GM21515 (cell line): ENCODE measurements around the gene MEIS1.

Experiments
- ATAC-seq: cut with Tn5 transposase; IDR thresholded peaks from one replicate; pipeline ENCODE4 v1.9.1; 2021; ENCODE audit not compliant: unreplicated experiment

The MEIS1 gene

DNA sequence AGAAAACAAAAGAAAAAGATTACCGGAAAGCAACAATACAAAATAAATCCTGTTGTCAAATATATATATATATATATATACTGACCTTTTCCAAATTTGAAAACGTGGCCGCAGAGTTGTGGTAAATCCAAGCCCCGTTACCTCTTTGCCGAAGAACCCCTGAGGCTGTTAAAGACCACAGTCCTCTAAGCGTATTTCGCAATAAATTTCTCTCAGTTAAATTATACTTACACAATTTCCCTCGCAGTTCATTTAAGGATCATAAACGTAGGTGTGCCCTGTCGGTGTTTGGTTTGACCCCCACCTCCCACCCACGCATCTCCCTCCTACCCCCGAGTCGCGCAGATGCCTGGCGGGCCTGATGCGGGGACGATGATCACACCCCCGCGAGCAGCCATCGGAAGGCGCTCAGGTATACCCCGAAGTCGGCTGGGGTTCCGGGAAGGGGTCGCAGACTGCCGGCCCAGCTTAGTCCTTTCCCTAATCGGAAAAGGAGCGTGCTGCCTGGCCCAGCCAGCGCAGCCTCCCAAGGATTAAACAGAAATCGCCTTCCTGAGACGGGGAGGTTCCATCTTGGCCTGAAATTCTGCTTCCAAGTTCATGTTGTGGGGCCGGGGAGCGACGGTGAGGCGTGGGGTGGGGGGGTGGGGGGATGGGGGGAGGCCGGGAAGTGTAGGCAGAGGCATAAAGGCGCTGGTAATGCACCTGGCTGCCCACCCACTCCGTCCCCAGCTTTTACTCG lies 2.9 kb upstream of the MEIS1 start:
- no peak for ATAC-seq

DNA sequence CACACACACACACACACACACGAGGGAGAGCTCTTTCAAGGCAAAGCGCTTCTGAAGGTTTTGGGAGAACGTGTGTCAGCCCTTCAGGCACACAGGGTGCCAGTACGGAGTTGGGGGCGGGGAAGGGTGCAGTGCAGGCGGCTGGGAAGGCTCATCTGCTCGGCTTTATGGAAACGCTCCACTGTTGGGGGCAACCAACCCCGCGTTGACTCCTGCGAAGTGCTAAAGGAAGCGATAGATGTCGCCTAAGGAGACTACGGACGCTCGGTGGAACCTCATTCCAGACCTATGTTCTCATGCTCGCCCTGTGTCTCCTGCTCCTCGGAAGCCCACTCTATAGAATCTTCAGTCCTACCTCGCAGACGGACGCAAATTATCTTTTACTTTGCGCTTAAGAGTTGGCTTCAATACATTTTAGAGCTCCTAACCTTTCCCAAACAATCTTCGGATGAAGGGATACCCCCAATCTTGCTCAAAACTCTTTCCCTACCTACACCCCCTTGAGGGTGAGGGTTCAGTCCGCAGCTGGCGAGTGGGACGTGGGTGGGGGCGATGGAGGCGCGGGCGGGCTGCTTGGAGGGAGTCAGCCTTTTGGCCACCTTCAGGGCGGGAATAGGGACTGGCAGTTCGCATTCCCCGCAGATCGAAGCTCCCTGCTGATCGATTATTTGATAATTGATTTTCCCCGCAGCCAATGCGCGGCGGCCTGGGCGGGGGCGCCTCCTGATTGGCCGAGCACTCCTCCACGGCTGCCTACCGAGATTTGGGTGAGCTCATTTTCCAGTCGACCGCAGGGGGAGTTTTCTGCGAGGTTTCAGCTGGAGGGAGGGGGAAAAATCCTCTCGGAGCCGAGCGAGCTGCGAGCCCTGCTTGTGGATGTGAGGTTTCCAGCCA lies 1.9 kb upstream of the MEIS1 start:
- no peak for ATAC-seq

DNA sequence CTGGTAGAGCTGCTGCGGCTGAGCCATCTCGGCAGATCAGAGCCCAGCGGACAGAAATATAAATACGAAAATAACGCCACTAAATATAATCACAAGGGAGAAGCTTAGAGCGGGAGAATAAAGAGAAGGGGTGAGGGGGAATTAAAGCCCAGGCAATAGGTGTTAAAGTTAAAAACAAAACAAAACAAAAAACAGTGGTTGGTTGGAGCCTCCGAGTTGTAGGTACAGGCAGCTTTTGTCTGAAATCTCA lies 1.3 kb upstream of the MEIS1 start:
- ATAC-seq = no peak

DNA sequence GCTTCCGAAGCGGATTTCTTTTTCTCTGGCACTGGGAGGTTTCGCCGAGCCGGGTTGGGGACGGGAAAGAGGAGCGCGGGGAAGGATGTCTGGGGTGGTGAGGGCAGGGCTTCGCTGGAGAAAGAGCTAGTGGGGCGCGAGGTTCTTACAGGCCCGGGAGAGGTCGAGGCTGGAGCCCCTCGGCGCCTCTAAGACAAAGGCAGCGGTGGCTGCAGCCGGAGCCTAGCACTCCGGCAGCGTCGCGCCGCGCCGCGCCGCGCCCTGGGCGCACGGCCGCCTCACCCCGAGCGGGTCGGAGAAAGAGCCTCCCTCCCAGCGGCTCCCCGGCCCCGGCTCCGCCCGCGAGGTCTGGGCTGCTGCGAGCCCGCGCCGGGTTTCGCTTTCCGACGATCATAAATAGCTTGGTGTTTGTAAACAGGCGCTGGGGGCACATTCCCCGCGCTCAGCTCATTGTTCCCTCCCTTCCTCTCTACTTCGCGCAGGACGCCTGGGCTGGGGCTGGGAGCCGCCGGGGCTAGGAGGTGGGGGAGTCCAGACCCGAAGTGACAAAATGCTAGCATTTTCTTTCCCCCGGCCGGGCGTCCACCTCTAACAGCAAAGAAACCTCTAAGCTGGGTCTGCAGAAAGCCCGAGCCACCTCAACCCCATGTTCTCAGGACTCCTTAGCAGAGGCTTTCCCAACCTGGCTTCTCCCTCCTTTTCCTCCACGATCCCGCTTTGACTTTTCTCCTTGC lies 813 bp upstream of the MEIS1 start:
- ATAC-seq = peak; percentile 65

DNA sequence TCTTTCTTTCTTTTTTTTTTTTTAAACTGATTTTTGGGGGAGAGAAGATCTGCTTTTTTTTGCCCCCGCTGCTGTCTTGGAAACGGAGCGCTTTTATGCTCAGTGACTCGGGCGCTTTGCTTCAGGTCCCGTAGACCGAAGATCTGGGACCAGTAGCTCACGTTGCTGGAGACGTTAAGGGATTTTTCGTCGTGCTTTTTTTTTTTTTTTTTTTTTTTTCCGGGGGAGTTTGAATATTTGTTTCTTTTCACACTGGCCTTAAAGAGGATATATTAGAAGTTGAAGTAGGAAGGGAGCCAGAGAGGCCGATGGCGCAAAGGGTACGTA lies 587 bp downstream of the MEIS1 start:
- no peak for ATAC-seq

DNA sequence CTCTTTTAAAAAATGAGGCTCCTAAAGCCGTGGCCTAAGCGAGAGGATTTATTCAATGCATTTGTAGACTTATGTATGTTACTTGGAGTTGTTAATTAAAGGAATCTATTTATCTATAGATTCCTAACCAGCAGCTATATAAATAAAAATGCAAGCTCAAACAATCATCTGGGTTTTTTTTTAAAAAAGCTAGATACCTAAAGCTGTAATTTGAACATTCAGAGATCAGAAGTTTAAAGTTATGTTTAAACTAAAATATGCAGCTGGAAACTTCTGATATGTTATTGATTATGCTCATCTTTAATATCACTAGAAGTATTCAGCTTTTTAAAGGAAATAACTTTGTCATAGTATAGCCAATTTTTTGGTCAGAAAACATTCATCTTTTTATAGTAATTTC lies 1.0 kb downstream of the MEIS1 start:
- no peak for ATAC-seq

DNA sequence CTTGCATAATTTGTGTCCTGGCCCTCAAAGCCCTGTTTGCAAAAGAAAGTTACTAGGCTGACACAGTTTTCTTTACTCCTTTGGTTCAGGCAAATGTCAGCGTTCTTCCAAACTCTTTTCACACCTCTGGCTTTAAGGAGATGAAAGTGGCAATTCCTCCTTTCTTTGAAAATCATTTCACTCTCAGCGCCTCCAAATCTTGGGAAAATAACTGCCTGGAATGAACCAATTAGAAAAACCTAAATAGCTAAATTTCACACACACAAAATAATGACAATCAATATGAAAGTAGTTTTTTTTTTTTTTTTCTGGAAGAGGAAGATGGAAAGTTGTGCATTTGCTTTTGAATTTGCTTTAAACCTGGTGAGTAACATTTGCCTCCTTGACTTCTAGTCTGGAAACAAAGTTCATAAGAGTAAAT lies 1.7 kb downstream of the MEIS1 start:
- ATAC-seq = no peak

DNA sequence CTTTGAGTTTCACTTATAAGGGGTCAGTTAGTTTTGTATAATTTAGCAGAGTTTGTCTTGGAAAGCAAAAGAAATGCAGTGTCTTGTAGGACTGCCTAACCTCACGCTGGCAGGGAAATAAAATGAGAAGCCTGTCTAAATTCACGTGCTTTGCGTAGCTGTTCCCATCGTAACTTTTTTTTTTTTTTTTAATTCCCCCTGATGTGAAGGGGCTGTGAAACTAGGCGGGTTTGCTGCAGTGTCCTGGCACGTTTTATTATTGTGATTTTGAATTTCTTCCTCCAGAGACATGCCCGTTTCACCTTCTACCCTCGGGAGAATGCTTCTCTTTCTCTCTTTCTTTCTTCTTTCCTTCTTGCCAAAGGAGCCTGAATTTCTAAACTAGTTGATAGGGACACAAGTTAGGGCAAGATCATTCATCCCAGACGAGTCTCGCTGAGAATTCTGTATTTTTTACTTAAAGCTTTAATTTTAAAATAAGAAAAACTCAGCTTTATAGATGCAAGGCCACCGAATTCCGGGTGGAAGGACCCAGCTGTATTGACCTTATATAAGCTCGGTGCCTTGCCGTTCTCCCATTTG lies 2.3 kb downstream of the MEIS1 start:
- ATAC-seq = no peak

DNA sequence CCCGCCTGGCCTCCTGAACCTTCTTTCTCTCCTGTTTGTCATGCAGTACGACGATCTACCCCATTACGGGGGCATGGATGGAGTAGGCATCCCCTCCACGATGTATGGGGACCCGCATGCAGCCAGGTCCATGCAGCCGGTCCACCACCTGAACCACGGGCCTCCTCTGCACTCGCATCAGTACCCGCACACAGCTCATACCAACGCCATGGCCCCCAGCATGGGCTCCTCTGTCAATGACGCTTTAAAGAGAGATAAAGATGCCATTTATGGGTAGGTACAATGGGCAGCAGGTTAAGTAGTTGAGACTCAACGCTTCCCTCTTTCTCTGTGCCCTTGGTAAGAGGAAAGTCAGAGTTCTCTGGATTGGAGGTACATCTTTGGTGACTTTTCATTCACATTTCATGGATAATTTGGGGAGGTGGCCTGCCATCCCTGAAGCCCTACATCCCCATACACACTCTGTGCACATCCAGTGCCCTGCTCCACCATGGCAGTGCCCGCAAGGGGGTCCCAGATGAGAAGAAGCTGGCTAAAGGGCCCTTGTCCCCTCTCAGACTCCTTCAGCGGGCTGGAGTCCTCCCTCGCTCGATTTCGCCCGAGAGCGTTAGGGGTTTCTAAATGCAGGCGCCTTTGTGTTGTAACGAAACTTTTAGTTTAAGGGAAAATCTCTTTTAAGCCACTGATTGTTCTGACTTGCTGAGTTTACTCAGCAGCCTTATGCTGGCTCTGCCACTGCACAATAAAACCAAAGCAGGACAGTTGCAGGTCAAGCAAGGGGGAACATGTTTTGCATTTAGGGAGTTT lies 3.0 kb downstream of the MEIS1 start:
- ATAC-seq = no peak

DNA sequence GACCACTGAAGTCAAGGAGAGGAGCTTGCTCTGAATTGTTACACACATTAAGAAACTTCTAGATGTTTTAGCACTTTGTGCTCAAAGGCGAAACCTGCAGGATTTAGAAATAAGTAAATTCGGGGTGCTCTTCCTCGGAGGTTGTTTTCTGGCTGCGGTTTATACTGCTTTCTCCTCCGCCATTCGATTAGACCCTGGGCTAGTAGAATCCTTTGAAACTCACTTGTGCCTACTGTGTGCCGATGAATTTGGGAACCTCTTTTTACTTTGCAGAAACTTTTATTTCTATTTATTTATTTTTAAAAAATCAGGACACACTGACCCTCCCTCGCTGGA lies 3.5 kb downstream of the MEIS1 start:
- no peak for ATAC-seq

DNA sequence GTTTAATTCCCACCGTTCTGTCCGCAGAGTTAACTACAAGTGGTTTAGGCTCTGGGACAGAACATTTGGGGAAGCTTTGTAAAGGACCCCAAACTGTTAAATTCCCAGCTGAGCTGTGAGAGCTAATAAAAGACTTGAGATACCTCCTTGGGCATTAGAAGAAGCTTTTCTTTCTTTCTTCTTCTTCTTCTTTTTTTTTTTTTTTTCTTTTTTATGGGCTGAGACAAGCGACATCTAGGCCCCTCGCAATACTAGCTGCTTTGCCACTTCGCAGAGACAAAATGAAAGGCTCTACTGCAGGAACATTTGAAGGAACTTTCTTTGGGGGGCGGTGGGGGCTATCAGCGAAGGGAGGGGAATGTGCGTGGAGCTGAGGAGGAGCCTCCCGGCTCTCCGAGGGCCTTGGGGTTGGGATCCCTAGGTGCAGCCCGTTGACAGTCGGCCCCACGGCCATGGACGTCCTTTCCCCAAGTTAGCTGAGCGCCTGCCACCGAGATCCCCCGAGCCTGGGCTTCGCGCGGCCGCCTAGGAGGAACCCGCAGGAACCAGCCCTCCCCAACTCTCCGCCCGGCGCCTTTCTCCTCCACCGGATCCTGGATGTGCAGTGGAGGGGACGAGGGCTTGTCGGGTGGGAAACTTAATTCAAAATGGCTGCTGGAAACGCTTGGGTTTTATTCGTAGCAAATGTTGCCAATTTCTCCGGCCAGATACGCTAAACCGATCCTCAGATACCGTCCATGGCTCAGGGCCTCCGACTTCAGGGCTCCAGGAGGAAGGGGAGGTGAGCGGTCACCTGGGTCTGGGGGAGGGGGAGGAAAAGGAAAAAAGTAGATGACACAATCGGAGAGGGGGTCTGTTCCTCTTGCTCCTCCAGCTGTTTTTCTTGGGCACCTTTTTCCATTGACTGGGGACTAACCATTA lies 4.2 kb downstream of the MEIS1 start:
- ATAC-seq = no peak

DNA sequence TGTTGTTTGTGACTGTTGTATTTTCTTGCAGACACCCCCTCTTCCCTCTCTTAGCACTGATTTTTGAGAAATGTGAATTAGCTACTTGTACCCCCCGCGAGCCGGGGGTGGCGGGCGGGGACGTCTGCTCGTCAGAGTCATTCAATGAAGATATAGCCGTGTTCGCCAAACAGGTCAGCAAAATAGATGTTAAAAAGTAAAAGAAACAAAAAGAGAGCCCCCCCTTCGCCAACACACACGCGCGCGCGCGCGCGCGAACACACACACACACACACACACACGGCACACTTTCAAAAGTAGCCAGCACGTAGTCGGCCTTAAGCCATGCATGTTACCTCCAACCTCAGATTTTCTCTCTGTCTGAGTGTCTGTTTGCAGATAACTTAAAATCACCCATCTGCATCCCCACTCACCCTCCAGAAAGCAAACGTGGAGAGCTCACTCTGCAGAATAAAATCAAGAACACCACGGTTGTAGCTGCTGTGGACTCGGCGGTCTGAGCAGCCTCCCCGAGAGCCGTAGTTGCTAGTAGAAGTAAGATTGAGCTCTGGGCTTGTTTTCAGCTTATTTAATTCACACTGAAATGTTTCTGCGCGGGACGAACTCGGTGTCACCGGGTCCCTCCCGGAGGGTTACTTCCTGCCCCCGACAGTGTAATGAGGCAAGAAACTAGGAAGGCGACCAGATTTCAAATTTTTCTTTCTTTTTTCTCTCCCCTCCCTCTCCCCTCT lies 5.1 kb downstream of the MEIS1 start:
- no peak for ATAC-seq

DNA sequence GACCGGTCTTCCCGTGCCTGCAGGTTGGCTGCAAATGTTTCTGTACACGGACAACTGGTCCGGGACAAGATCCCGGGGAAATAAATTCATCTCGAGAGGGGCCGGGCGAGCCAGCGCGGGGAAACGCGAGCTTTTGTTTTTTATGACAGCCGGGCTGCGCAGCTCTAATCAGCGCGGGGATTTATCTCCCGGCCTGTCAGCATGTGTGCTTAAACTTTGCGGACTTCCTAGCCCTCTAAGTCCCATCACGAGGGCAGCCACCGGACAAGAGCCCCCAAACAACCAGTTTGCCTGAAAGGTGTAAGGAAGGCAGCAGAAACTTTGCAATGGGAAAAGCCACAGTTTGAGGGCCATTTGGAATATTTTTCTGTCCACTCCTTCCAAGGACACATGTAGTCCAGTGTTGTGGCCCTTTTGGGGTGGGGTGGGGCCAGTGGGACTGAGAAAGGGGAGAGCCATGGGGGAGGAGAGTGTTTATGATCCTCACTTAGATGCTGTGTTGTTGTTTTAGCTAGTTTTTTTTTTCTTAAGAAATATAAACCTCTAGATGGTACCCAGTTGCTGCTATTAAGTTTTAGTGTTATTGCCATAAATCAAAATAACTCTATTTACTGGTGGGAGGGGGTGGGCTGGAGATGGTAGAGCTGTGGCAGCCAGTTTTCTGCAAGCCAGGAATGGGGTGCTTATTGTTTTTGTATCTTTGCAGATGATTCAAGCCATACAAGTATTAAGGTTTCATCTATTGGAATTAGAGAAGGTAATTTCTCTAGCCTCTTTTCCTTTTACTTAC lies 6.0 kb downstream of the MEIS1 start:
- ATAC-seq = no peak

DNA sequence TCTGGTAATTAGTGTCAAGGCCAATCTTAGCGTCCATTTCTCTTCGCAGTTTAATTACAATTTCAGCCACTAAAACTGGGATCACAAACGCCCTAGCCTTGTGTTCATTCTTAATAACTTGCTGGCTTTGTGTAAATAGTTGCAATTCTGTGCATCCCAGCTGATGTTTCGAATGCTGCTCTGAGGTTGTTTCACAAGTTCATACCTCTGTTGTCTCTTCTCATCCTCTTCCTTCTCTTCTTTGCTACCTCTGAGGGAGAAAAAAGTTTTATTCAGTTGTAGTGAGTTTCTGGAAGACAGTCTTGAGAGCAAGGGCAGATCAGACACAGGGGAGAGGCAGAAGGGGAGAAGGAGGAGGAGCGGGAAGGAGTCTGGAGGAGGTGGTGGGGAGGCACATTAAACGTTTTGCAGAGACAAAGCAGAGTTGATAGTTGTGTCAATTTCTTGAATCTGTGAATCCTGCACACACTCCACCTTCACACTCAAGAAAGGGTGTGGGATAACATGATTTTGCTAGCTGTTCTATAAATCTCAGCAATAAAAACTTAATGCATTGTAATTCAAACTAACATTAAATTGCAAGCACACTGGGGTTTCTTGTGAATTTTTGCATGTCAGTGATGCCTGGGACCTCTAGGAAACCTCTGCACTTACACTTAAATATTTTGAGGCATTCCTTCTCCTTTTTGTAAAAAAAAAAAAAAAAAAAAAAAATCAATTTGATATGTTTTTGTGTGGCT lies 6.8 kb downstream of the MEIS1 start:
- ATAC-seq = no peak

DNA sequence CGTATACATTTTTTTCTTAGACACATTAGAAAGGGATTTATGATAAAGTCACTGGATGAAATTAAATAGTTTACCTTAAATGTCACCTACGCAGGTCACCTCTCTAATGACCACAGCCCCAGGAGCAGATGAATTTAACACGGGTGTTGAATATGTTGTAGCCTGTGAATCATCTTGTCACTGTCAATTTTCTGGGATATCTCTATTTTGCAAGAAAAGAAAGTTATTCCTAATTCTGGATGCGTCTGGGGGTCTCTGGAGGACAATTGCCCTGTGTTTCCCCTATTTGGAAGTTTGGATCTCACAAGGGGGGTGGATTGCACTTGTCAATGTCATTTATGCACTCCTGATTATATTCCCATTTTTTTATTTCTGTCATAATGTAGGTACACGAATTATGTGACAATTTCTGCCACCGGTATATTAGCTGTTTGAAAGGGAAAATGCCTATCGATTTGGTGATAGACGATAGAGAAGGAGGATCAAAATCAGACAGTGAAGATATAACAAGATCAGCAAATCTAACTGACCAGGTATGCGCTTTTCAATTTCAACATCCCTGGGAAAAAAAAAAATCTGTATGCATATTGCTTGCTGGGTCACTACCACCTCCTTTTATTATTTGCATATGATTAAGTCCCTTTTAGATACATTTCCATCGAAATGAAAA lies 7.7 kb downstream of the MEIS1 start:
- no peak for ATAC-seq

DNA sequence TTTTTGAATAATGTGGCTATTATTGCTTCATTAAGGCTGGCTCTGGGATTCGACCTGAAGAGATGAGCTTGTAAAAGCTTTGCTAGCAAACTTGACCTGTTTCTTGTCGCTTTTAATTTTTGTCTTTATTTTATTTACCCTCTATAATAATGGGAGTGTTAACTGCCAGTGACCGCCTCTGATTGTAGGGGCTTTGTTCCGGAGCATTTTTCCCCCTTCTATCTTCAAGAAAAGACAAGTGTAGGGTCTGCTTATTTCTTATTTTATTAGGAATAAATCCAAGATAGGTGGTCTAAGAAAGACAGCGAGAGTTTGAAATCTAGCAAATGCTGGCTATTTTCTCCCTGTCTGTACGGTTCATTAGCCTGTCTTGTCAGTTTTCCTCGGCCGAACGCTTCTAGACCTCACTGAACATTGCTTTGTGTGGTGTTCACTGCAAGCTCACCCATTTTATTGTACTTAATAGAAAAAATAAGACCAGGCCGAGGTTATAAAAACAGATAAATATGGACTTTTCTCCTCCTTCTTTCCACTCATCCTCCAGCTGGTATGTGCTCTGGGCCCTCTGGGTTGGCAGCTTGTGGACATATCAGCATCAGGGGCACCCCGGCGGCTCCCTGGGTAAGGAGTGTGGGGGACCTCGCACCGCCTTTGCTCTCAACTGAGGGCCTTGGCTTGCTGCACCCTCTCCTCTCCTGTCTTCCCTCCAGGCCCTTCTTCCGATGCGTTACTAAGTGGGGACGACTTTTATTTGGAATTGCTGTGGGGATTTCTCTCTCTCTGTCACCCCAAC lies 8.5 kb downstream of the MEIS1 start:
- ATAC-seq = no peak
